Measurements from ENCODE around the gene CREB5. TPM values are rescaled to one million over a fixed set of nuclear protein-coding genes. Genes with fewer than 3 reads are reported as not detected.
"Not testable (repeated sequence)": the region's sequence is repeated elsewhere in the genome, so short reads cannot be mapped to it uniquely, and the experiment has no call there.

CREB5 gene
- total RNA-seq, 8 experiments from 2014 or later = 3.9 to 36.6 (median 12.8) TPM

DNA sequence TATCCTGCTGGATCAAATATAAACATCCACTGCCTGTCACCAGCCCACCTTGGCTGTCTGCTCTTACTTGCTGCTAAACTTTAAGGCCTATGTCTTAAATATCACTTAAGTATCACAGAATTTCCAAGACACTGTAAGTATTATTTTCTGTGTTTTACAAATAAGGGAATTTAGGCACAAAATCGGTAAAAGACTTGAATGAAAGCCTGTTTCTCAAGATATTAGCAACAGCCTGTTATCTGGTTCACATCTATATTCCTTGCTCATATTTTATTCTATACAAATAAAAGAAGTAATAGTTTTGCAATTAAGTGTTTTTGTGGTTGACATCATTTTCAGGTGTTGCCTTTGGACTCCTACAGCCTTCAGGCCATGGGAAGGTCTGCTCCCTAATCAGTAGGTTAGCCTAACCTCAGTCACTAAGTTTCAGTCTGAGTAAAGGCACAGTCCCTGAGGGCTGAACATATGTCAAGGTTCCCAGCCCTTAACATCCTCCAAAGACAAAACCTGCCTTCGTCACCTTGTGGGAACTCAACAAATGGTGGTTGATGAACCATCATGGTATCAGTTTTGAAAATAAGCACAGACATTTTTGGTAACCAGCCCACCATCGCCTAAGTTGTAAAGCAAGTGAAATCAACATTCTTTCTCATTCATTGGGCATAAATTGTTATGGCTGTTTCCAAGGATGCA, 127.1 kb downstream of the CREB5 start:
- ATAC-seq (replicated peaks in 6 of 8) = no peak
- Histone ChIP-seq H3K27ac (no peak overlapping the region), H3K4me1 (replicated peaks in 1 of 2) (peaks cover 9 to 17% of the 10 kb centered on the region in 2 donors), H3K4me3 (no peak overlapping the region)
- in situ Hi-C loops (cut with MboI; ENCODE audit: low pct_unique_long_range_greater_than_20kb in 2 of 9, low sequenced_read_pairs in 9 of 9, unreplicated experiment in 9 of 9) = no loop called here
- WGBS, 10 experiments = 70 to 100% (median 83%) methylated on average over 1 to 2 of the region's 3 CpGs; no CpG with 5 or more reads in 1 of the 10 experiments

DNA sequence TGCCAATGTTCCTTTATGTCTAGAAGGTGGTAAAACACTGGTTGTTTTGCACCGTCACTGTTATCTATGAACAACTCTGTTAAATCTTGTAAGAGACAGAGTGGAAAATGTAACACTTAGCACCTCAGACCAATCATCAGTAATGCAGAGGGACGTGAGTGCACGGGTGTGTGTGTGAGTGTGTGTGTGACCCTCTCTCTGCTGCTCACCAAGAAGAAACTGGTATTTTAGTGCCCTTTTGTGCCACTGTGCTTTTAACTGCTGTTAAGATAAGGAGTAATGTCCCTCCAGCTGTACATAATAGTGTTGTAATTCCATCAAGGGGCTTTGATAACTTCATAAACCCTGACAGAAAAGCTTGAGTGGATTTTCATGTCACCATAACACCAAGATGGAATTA, 130.1 kb downstream of the CREB5 start:
- H3K27ac ChIP-seq = no peak overlapping the region
- in situ Hi-C loops (cut with MboI; ENCODE audit: low pct_unique_long_range_greater_than_20kb in 2 of 9, low sequenced_read_pairs in 9 of 9, unreplicated experiment in 9 of 9) = no loop called here
- H3K4me3 ChIP-seq = no peak overlapping the region
- 10 to 100% (median 40%) methylated on average over 1 to 3 of the region's 3 CpGs; no CpG with 5 or more reads in 5 of the 10 experiments for WGBS, 10 experiments
- peak in 3 of 8 experiments; percentile 19 to 35 (median 30) for ATAC-seq (replicated peaks in 6 of 8)
- peaks cover 13 to 24% of the 10 kb centered on the region in 2 donors for H3K4me1 ChIP-seq (replicated peaks in 1 of 2)

DNA sequence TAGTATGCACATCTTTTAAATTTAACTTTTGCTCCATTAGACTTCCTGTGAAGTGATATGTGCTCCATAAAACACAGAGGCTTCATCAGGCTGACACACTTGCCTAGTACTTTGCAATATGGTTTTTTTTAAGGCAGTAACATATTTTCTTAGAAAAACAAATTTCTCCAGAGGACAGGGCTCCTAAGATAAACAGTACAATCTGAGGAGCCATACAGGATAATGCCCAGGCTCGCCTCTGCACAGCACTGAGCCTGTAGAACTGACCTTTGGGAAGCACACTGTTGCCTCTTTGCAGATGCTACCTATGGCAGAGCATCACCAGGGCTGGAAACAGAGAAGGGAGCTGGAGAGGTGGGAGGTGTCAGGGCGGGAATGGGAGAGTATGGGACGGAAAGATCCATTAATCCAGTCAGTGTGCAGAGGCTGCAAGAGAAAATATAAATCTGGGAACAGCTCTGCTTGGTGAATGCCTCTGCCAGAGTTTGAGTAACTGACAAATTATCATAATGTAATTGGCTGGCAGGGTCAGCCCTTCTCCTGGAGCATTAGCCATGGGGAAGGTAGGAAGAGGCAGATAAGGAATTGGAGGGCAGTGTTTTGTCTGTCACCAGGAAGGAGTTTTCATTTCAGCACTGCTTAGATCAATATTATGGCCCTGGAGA, 132.3 kb downstream of the CREB5 start:
- Histone ChIP-seq H3K4me1 (replicated peaks in 1 of 2) (peaks cover 13 to 24% of the 10 kb centered on the region in 2 donors), H3K27ac (no peak overlapping the region), H3K4me3 (no peak overlapping the region)
- WGBS, 10 experiments = 0 to 80% (median 50%) methylated on average over 1 to 3 of the region's 3 CpGs; no CpG with 5 or more reads in 5 of the 10 experiments
- ATAC-seq (replicated peaks in 6 of 8) = peak; percentile 19 to 95 (median 77)
- in situ Hi-C loops (cut with MboI; ENCODE audit: low pct_unique_long_range_greater_than_20kb in 2 of 9, low sequenced_read_pairs in 9 of 9, unreplicated experiment in 9 of 9) = no loop called here

DNA sequence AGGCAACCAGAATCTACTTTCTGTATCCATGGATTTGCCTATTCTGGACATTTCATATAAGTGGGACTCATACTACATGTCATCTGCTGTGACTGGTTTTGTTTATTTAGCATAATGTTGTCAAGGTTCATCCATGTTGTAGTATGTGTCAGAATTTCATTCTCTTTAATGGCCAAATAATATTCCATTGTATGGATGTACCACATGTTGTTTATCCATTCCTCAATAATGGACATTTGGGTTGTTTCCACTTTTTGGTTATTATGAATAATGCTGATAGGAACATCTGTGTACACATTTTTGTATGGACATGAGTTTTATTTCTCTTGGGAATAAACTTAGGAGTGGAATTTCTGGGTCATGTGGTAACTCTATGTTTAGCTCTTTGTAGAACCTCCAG, 133.7 kb downstream of the CREB5 start:
- Histone ChIP-seq H3K4me1 (replicated peaks in 1 of 2) (peaks cover 18 to 30% of the 10 kb centered on the region in 2 donors), H3K27ac (no peak overlapping the region), H3K4me3 (no peak overlapping the region)
- in situ Hi-C loops (cut with MboI; ENCODE audit: low pct_unique_long_range_greater_than_20kb in 2 of 9, low sequenced_read_pairs in 9 of 9, unreplicated experiment in 9 of 9) = no loop called here
- no peak for ATAC-seq (replicated peaks in 6 of 8)

DNA sequence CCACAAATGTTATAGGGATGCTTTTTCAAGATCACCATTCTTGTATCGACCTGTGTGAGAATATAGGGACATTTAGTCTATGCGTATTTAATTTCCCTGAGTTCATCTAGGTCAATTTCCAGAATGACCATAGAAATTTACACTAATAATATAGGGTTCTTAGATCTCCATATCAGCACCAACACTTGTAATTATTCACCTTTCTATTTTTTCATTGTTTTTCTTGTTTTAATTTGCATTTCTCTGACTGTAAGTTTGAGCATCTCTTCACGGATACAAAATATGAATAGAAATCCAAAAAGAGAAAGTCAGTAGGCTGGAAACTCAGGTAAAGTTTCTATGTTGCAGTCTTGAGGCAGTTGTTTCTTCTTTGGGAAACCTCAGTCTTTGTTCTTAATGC, 134.8 kb downstream of the CREB5 start:
- Histone ChIP-seq H3K4me3 (no peak overlapping the region), H3K4me1 (replicated peaks in 1 of 2) (peaks cover 19 to 36% of the 10 kb centered on the region in 2 donors), H3K27ac (no peak overlapping the region)
- ATAC-seq (replicated peaks in 6 of 8) = no peak
- WGBS, 10 experiments = 56 to 100% (median 98%) methylated on average over 1 to 3 of the region's 3 CpGs
- in situ Hi-C loops (cut with MboI; ENCODE audit: low pct_unique_long_range_greater_than_20kb in 2 of 9, low sequenced_read_pairs in 9 of 9, unreplicated experiment in 9 of 9) = no loop called here

DNA sequence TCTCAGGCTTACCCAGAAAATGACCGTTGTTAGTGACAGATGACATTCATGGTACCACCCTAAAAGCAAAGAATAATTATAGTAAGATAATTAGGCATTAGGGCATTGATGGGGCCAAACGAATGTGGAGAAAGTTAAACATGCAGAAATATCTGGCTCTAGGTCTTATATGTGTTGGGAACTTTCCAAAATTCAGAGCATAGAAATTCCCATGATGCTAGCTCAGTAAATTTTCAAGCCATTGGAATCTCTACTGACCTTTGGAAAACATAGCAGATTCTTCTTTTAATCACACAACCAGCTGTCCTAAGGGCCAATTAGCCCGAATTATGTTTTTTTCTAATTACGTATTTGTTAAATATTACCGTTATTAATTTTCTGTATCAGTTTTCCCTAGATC, 136.1 kb downstream of the CREB5 start:
- H3K27ac ChIP-seq = no peak overlapping the region
- in situ Hi-C loops (cut with MboI; ENCODE audit: low pct_unique_long_range_greater_than_20kb in 2 of 9, low sequenced_read_pairs in 9 of 9, unreplicated experiment in 9 of 9) = no loop called here
- WGBS, 10 experiments = 60 to 100% (median 90%) methylated on average over 1 to 5 of the region's 5 CpGs
- no peak overlapping the region for H3K4me3 ChIP-seq
- ATAC-seq (replicated peaks in 6 of 8) = no peak
- peaks cover 14 to 41% of the 10 kb centered on the region in 2 donors for H3K4me1 ChIP-seq (replicated peaks in 1 of 2)

DNA sequence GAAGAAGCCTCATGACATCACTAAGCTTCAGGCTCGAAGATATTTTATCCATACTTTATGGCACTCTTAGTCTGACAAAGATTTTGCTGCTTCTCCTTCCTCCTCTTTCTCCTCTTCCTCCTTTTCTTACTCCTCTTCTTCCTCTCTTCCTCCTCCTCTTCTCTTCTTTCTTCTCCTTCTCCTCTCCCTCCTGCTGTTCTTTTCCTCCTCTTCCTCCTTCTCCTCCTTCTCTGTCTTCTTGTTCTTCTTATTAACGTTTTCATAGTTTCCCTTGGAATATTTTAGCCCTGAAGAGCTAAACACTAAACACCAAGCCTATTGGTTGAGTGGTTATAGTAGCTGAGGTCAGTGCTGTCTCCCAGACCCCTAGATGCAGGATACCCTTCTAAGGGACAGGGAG, 137.7 kb downstream of the CREB5 start:
- Histone ChIP-seq H3K4me3 (no peak overlapping the region), H3K4me1 (replicated peaks in 1 of 2) (peaks cover 10 to 26% of the 10 kb centered on the region in 2 donors), H3K27ac (no peak overlapping the region)
- ATAC-seq (replicated peaks in 6 of 8) = no peak
- 20 to 92% (median 76%) methylated on average over 1 to 2 of the region's 2 CpGs; no CpG with 5 or more reads in 1 of the 10 experiments for WGBS, 10 experiments
- in situ Hi-C loops (cut with MboI; ENCODE audit: low pct_unique_long_range_greater_than_20kb in 2 of 9, low sequenced_read_pairs in 9 of 9, unreplicated experiment in 9 of 9) = no loop called here

DNA sequence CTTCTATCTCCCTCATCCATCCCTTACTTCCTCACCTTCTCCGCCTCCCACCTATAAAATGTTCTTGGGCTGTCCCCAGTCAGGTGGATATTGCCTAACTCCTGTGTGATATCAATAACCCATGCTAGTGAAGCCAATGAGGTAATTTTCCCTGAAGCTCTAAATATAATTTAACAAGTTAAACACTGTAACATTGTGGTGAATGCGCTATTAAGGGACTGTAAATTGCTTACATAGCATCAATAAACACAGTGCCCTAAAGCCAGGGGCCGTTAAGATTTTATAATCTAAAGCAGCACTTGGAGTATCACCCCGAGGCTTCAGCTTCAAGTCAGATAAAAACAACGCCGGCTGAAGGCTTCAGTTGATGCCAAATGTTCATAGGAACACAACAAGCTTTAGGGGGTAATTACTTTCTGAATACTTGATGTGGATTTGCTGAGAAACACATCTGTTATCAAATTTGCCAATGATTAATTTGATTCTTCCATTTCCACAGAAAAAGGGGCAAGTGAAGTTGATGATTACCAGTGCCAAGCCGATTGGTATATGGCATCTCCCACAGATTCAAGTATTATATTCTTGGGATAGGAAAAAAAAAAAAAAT, 138.4 kb downstream of the CREB5 start:
- peak in 1 of 8 experiments; percentile 68 for ATAC-seq (replicated peaks in 6 of 8)
- in situ Hi-C loops (cut with MboI; ENCODE audit: low pct_unique_long_range_greater_than_20kb in 2 of 9, low sequenced_read_pairs in 9 of 9, unreplicated experiment in 9 of 9) = no loop called here
- 25 to 88% (median 61%) methylated on average over 1 to 7 of the region's 7 CpGs for WGBS, 10 experiments
- Histone ChIP-seq H3K27ac (no peak overlapping the region), H3K4me1 (replicated peaks in 1 of 2) (peaks cover 12 to 26% of the 10 kb centered on the region in 2 donors), H3K4me3 (no peak overlapping the region)

DNA sequence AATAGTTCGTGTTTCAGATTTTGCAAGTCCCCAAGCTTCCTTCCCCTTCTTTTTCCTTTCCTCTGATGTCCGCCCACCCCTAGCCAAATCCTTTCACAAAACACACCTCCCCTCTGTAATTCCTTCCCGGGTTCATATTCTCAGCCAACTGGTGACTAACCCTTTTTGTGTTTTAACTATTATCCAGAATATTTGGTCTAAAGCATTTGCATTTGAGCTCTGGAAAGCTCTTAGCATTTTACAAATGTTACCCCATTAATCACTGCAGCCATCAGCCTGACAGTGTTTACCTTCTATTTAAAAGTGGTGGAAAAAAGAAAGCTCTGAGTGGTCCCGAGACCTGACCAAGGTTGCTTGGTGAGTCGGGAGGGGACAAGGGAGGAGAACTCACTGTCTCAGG, 139.0 kb downstream of the CREB5 start:
- peak; percentile 44 to 85 (median 77) for ATAC-seq (replicated peaks in 6 of 8)
- WGBS, 10 experiments = 0 to 32% (median 19%) methylated on average over 1 to 5 of the region's 5 CpGs
- in situ Hi-C loops (cut with MboI; ENCODE audit: low pct_unique_long_range_greater_than_20kb in 2 of 9, low sequenced_read_pairs in 9 of 9, unreplicated experiment in 9 of 9) = no loop called here
- H3K27ac ChIP-seq = no peak overlapping the region
- no peak overlapping the region for H3K4me3 ChIP-seq
- peaks cover 18 to 32% of the 10 kb centered on the region in 2 donors for H3K4me1 ChIP-seq (replicated peaks in 1 of 2)

DNA sequence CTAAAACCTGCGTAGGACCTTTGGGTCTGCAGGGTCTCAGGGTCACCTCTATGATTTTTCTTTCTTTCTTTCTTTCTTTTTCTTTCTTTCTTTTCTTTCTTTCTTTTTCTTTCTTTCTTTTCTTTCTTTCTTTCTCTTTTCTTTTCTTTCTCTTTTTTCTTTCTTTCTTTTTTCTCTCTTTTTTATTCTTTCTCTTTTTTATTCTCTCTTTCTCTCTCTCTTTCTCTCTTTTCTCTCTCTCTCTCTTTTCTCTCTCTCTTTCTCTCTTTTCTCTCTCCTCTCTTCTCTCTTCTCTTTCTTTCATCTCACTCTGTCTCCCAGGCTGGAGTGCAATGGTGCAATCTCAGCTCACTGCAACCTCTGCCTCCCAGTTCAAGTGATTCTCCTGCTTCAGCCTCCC, 139.4 kb downstream of the CREB5 start:
- H3K4me3 ChIP-seq; ATAC-seq (replicated peaks in 6 of 8); H3K27ac ChIP-seq; in situ Hi-C loops (cut with MboI; ENCODE audit: low pct_unique_long_range_greater_than_20kb in 2 of 9, low sequenced_read_pairs in 9 of 9, unreplicated experiment in 9 of 9): not testable (repeated sequence)
- peaks cover 18 to 33% of the 10 kb centered on the region in 2 donors for H3K4me1 ChIP-seq (replicated peaks in 1 of 2)
- 17 to 86% (median 50%) methylated on average over 1 of the region's 1 CpG; no CpG with 5 or more reads in 2 of the 10 experiments for WGBS, 10 experiments

DNA sequence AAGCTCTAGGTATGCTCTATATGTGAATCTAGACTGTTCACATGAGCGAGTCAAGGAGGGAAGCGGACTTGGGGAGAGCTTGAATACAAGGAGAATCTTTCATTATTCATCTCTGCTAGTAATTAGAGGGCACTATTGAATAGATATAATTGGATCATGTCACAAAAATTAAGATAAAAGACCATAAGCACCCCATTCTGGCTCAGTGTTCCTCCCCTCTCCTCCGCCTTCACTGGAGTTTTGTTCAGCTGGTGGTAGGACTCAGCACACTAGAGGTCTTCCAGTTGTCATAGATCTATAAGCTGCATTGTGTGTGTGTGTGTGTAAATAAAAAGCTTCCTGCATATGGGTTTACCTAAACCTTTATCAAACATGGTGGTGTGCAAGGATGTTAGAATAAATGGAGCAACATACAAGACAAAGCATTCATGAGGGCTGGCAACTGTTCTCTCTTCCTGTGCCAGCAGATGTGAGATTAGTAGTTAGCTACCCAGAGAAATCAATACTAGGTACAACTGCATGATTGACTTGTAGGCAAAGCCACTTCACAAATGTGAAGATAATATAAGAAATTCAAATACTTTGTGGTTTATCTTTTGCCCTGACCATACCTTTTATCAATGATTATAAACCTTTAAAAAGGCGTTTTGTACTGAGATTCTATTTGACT, 142.6 kb downstream of the CREB5 start:
- Histone ChIP-seq H3K4me3 (no peak overlapping the region), H3K27ac (no peak overlapping the region), H3K4me1 (replicated peaks in 1 of 2) (peaks cover 18 to 32% of the 10 kb centered on the region in 2 donors)
- WGBS, 10 experiments = 76 to 100% (median 92%) methylated on average over 1 to 4 of the region's 4 CpGs; no CpG with 5 or more reads in 1 of the 10 experiments
- in situ Hi-C loops (cut with MboI; ENCODE audit: low pct_unique_long_range_greater_than_20kb in 2 of 9, low sequenced_read_pairs in 9 of 9, unreplicated experiment in 9 of 9) = no loop called here
- ATAC-seq (replicated peaks in 6 of 8) = peak in 1 of 8 experiments; percentile 63

DNA sequence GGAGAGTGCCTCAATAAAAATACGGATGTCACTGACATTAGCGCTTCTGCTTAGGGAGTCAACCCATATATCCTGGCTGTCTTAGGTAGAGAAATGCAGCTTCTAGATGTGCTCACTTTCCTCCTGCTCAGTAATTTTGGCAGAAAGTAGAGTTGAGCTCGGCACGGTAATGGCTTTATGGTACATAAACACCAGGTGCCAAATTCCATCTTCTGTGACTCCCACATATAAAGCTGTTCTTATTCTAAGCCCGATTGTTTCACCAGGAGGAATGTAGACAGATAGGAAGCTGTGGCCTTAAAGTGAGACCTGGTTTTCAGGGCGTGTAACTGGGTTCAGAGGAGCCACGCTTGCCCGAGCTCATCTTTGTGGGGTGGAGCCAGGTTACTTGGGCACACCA, 143.7 kb downstream of the CREB5 start:
- WGBS, 10 experiments = 60 to 93% (median 79%) methylated on average over 1 to 5 of the region's 8 CpGs; no CpG with 5 or more reads in 1 of the 10 experiments
- peak in 1 of 8 experiments; percentile 46 for ATAC-seq (replicated peaks in 6 of 8)
- Histone ChIP-seq H3K27ac (no peak overlapping the region), H3K4me1 (replicated peaks in 1 of 2) (peaks cover 13 to 26% of the 10 kb centered on the region in 2 donors), H3K4me3 (no peak overlapping the region)
- in situ Hi-C loops (cut with MboI; ENCODE audit: low pct_unique_long_range_greater_than_20kb in 2 of 9, low sequenced_read_pairs in 9 of 9, unreplicated experiment in 9 of 9) = no loop called here

DNA sequence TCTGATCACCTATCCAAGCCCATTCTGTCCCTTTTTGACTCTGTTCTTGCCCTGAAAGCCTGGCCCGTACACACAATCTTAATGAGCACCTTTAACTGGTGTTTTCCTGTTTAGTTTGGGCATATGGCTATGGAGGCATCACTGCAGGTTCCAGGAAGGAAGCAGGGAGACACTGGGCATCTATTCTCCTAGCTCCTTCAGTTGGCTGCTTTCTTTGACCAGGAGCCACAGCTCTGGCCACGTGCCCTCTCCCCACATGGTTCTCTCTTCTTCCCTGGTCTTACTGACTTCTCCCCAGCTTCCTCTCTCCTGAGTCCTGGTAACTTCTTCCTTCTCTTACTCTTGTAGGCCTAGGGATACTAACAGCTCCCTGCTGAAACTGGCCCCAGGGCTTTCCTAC, 144.4 kb downstream of the CREB5 start:
- in situ Hi-C loops (cut with MboI; ENCODE audit: low pct_unique_long_range_greater_than_20kb in 2 of 9, low sequenced_read_pairs in 9 of 9, unreplicated experiment in 9 of 9) = no loop called here
- Histone ChIP-seq H3K4me1 (replicated peaks in 1 of 2) (peaks cover 10 to 21% of the 10 kb centered on the region in 2 donors), H3K4me3 (no peak overlapping the region), H3K27ac (no peak overlapping the region)
- ATAC-seq (replicated peaks in 6 of 8) = no peak
- WGBS, 10 experiments = 40 to 100% (median 80%) methylated on average over 1 to 2 of the region's 2 CpGs; no CpG with 5 or more reads in 3 of the 10 experiments

All from motor neuron (in vitro differentiated cells).